GM18526 (cell line): ENCODE data around the gene PDS5B.

ENCODE experiments used
- POLR2A ChIP-seq: IDR thresholded peaks from 3 replicates; pipeline ENCODE4 v1.6.1; 2011; ENCODE audit not compliant: insufficient read length; ENCODE audit errors: extremely low read depth

Gene PDS5B

DNA sequence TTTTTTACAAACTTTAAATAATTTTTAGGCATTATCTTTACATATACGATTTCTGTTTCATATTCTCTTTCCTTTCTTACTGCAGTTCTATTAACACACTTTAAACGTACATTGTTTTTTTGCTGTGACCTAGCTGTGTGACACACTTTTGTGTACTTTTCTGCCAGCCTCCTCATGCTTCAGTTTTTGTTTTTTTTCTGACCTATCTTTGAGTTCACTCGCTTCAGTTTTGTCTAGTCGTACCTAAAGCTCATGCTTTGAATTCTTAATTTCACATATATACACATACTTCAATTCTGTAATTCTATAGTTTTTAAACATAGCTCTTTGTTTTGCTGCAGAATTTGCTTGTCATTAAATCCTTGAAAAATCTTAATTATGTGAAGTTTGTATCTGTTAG, 150.4 kb downstream of the PDS5B start:
- no peak for TF ChIP-seq POLR2A

DNA sequence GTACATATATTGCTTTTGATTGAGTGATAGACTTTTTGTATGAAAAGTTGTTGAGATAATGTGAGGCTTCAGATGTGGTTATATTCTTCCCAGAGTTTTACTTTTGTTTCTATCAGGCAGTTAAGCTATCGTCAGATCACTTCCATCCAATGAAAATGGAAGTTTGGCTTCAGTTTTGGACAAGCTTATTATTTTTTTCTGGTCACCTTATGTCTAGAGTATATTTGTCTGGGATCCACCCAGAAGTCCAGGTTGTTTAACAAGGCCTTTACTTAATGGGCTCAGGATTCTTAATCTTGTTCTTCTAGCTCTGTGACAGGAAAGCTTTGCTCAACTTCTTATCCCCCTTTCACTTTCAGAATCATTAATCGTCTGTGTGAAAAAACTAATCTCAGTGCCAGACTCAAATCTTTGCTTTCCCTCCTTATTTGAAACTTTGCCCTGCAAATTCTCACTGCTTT, 150.9 kb downstream of the PDS5B start:
- TF ChIP-seq POLR2A = no peak

DNA sequence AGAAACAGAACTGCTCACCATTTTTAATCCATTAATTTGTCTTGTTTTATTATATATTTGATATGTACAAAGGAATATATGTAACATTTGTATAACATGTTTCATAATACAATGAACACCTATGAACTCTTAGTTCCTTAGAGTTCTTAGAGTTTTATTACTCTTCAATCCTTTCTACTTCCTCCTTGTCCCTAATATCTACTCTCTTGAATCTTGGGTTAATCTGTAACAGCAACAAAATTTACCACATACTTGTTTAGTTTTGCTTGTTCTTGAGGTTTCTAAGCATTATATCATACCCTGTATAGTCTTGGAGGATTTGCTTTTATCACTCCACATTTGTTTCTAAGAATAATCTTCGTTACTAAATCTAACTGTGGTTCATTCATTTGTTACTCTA, 151.4 kb downstream of the PDS5B start:
- no peak for TF ChIP-seq POLR2A

DNA sequence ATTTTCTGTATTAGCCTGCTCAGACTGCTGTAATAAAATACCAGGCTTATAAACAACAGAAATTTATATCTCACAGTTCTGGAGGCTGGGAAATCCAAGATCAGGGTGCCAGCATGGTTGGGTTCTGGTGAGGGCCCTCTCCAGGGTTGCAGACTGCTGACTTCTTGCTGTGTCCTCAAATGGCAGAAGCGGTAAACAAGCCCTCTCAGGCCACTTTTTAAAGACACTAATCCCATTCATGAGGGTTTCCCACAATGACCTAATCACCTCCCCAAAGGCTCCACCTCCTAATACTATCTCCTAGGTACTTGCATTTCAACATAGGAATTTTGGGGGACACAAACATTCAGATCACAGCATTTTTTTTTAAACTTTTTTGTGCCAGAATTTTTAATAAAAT, 159.3 kb downstream of the PDS5B start:
- no peak for TF ChIP-seq POLR2A

DNA sequence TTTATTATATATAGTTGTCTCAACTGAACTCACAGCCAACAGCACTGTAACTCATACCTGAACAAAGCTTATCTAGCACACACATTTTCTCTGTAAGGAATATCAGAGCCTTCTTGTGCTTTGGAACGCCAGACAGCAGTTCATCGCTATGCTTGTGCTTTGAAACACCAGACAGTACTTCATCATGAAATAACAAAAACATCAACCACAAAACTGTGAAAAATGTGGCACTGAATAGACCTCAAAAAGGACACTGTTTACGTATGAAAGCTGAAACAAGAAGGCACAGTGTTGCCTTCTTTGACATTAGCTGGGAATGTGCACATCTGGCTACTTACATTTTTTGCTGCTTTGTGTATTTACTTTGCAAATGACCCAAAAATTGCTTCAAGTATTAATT, 160.2 kb downstream of the PDS5B start:
- no peak for TF ChIP-seq POLR2A

DNA sequence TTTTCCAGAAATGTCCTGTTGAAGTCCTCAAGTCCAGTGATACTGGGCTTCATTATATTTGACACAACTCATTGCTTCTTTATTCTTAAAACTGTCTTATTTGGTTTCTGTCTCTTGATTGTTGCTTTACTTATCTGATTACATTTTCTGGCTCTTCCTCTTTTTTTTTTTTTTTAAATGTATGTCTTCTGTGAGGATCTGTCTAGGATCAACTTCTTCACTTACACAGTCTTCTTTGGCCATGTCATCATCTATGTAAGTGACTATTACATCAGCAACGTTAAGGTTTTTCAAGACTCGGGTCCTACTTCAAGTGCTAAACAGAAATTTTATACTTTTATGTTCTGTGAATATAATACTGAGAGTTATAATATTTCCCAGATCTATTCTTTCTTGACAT, 162.1 kb downstream of the PDS5B start:
- TF ChIP-seq POLR2A = no peak

DNA sequence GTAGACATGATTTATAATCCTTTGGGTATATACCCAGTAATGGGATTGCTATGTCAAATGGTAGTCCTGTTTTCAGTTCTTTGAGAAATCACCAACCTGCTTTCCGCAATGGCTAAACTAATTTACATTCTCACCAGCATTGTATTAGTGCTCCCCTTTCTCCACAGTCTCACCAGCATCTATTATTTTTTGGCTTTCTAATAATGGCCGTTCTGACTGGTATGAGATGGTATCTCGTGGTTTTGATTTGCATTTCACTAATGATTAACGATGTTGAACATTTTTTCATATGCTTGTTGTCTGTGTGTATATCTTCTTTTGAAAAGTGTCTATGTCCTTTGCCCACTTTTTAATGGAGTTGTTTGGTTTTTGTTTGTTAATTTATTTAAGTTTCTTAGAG, 165.1 kb downstream of the PDS5B start:
- no peak for TF ChIP-seq POLR2A

DNA sequence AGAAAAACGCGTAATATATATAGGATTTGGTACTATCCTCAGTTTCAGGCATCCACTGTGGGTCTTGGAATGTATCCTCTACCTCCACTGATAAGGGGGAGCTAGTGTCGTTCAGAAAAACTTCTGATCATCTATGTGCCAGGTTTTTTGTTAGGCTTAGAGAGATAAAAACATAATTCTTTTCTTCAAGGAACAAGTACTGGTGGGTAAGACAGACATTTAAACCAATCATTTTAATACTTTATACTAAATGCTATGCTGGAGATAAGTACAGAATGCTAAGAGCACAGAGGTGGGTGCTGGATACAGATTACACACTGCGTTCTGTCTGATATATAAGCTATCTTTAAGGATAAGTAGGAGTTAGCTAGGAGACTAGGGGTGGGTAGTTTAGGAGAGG, 166.1 kb downstream of the PDS5B start:
- TF ChIP-seq POLR2A = no peak

DNA sequence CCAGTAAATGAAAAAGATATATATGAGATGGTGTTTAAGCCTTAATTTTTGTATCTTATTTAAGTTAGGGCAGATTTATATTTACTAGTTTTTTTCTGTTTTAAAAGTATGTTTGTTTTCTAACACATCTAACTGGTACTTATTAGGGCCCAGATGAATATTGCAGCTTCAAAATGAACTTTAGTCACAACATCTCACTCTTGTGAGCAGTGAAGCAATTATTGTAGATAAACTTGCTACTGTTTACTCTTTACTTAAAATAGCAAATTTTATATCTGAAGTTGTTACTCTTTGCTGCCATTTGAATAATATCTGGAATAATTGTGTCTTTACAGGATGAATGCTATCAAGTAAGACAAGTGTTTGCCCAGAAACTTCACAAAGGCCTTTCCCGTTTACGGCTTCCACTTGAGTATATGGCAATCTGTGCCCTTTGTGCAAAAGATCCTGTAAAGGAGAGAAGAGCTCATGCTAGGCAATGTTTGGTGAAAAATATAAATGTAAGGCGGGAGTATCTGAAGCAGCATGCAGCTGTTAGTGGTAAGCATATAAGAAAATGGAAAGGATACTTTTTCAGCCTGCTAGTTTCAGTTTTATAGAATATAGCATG, 166.8 kb downstream of the PDS5B start:
- TF ChIP-seq POLR2A = no peak

DNA sequence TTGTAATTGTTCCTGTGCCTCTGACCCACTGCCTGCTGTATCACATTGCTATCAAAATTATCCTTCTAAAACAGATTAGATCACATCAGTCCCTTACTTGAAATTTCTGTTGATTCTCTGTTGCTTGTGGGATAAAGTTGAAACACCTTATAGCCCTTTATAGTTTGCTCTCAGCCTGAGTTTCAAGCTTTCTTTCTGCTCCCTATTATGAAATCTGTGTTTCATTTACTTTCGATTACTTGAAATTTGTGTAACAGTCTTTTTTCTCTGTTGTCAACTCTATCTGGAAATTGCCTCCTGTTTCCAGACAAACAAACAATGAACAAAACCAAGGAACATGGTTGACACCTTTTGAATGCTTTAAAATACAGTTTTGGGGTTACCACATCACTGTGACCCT, 167.9 kb downstream of the PDS5B start:
- TF ChIP-seq POLR2A = no peak

DNA sequence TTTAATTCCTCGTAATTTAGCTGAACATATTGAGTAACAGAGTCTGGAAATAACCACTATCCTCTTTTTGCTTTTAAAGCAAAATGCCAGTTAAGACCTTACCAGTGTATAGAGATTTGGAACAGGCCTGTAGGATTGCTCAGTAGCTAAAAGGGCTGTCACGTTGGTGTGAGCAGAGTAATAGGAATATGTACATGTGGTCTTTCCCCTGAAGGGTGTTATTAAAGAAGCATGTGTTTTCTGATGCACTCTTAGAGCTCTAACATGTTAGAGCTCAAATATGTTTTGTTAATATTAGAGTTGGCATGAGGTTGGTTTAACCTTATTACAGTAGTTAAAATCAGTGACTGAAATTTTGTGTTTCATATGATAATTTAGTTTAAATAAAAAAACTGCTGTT, 172.9 kb downstream of the PDS5B start:
- no peak for TF ChIP-seq POLR2A

DNA sequence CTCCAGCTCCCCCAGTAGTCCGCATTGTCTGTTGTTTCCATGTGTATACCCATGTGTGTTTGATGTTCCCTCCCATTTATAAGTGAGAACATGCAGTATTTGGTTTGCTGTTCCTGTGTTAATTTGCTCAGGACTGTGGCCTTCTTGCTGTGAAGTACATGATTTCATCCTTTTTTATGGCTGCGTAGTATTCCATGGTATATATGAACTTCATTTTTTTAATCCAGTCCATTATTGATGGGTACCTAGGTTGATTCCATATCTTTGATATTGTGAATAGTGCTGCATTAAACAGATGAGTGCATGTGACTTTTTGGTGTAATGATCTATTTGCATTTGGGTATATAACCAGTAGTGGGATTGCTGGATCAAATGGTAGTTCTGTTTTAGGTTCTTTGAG, 175.2 kb downstream of the PDS5B start:
- no peak for TF ChIP-seq POLR2A

DNA sequence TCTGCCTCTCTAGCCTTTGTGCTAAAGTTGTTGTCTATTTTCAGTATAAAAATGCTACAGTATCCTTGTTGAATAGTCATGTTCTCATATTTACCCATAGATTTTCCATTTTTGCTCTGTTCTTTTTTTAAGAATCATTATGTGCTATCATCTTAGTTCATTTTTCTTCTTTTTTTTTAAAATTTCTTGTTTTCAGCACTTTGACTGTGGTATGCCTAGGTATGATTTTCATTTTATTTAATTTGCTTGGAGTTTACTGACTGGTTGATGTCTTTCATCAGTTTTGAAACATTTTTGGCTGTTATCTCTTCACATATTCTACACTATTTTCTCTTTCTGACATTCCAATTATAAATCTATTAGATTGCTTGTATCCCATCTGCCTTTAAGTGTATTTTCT, 192.9 kb downstream of the PDS5B start:
- TF ChIP-seq POLR2A = no peak

DNA sequence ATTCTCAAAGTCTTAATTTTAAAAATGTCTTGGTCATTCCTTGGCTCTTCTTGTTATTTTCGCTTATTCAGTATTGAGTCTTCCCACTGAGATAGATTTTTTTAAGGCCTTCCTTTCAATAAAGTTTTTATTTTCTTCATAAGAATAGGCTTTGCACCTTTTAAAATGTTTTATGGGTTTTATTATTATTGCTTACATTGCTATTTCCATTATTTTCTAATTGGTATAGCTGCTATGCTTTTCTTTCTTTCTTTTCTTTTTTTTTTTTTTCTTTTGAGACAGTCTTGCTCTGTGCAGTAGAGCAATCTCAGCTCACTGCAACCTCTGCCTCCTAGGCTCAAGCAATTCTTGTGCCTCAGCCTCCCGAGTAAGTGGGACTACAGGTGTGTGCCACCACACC, 195.7 kb downstream of the PDS5B start:
- TF ChIP-seq POLR2A = no peak

DNA sequence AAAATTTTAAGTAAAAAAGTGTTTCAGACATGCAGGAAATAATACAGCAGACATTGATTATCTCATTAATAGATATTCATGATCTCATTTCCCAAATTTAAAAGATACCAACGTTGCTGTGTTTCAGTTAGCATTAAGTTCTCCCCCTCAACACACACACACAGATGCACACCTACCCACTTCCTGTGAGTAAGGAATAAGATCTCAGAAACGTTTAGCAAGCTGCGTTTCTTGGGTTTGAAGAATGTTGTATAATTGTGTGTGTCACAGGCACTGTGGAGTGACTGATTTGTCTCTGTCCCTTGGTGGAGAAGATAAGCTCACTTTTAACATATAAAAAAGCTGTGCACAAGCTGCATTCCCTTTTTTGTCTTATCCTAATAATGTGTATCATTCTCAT, 196.8 kb downstream of the PDS5B start:
- no peak for TF ChIP-seq POLR2A

DNA sequence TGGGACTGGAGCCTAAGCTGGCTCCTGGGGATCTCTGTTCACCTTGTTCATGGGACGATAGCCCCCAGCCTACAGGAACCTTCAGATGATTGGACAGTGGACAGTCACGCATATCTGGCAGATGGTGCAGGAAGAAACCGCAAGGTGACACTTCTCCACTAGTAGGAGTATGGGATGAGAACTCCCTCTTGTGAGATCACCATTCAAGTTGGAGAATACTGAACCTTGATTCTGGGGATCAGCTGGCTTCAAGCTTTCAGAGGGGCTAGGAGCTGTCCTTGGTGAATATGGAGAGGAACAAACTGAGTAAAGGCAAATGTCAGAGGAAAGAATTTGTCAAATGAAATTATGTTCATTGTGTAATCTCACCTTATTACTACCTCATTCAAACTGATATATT, 204.5 kb downstream of the PDS5B start:
- no peak for TF ChIP-seq POLR2A

DNA sequence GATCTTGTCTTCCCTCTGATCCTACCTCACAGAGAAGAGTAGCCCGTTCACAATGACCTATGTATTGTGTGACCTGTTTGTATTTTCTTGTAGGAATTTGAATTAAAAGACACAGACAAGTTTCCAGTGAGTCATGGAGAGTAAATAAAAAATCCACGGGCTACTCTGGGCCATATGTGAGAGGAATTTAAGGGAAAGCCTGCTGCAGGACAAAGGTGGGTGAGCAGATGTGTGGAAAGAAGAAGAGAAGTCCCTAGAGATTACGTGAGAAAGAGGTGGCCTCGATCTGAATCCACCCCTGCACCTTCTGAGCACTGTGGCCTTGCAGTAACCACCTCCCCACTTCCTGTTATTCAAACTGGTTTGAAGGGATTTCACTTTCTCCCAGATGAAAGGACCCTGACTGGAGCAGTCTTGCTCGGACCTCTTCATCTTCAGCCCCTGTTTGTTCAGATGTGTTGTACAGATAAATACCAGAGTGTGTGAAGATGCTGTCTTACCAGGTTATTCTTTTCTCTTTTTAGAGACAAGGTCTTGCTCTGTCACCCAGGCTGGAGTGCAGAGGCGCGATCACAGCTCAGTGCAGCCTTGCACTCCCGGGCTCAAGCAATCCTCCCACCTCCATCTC, 205.4 kb downstream of the PDS5B start:
- no peak for TF ChIP-seq POLR2A
